ENCODE measurements around the gene IFI27L1. TPM values are rescaled to one million over a fixed set of nuclear protein-coding genes. Genes with fewer than 3 reads are reported as not detected.
A peak's percentile ranks its signal among the peaks of the same experiment; 100 is the strongest.
"Not testable (repeated sequence)": the region's sequence is repeated elsewhere in the genome, so short reads cannot be mapped to it uniquely, and the experiment has no call there.

Gene IFI27L1
- total RNA-seq, 4 donors from 2014 or later, result 6.2 to 22.6 (median 10.3) TPM

GRCh38 chr14:94062344-94062940 is 18.7 kb upstream of the IFI27L1 start:
- TF ChIP-seq CTCF (IDR thresholded peaks at IDR 0.05), result no peak
- no peak for TF ChIP-seq POLR2A (IDR thresholded peaks at IDR 0.05)
- intact Hi-C loops (cut with DNase I; ENCODE audit: low total_unique reads), result no loop called here
- peak in 1 of 2 donors; percentile 60 for DNase-seq (ENCODE audit: low spot score in 2 of 2)
- 79 to 85% methylated on average over 9 of the region's 9 CpGs for WGBS, 2 donors
- no peak overlapping the region for H3K4me3 ChIP-seq (ENCODE audit: low read depth, poor library complexity, severe bottlenecking)

- 61 to 62% methylated on average over 8 of the region's 8 CpGs for WGBS, 2 donors
- intact Hi-C loops (cut with DNase I; ENCODE audit: low total_unique reads), result no loop called here
- no peak overlapping the region for H3K4me3 ChIP-seq (ENCODE audit: low read depth, poor library complexity, severe bottlenecking)
- TF ChIP-seq POLR2A (IDR thresholded peaks at IDR 0.05) (no peak), CTCF (IDR thresholded peaks at IDR 0.05) (no peak)
- DNase-seq (ENCODE audit: low spot score in 2 of 2), result peak in 1 of 2 donors; percentile 63
Measured at GRCh38 chr14:94066089-94066676, 14.9 kb upstream of the IFI27L1 start.

GRCh38 chr14:94072076-94072475 is 9.0 kb upstream of the IFI27L1 start:
- intact Hi-C loops (cut with DNase I; ENCODE audit: low total_unique reads); H3K4me3 ChIP-seq (ENCODE audit: low read depth, poor library complexity, severe bottlenecking): not testable (repeated sequence)
- WGBS, 2 donors, result 93 to 95% methylated on average over 3 of the region's 3 CpGs

GRCh38 chr14:94074534-94074933 is 6.6 kb upstream of the IFI27L1 start:
- WGBS, 2 donors, result 94 to 95% methylated on average over 3 of the region's 3 CpGs
- intact Hi-C loops (cut with DNase I; ENCODE audit: low total_unique reads), result no loop called here
- H3K4me3 ChIP-seq (ENCODE audit: low read depth, poor library complexity, severe bottlenecking), result no peak overlapping the region

More at GRCh38 chr14:94072076-94072475, 9.0 kb upstream of the IFI27L1 start:
- not testable (repeated sequence) for DNase-seq (ENCODE audit: low spot score in 2 of 2)

GRCh38 chr14:94075008-94075407 is 6.1 kb upstream of the IFI27L1 start:
- no peak overlapping the region for H3K4me3 ChIP-seq (ENCODE audit: low read depth, poor library complexity, severe bottlenecking)
- 97 to 98% methylated on average over 2 of the region's 2 CpGs for WGBS, 2 donors
- no peak for TF ChIP-seq CTCF (IDR thresholded peaks at IDR 0.05)
- TF ChIP-seq POLR2A (IDR thresholded peaks at IDR 0.05), result no peak
- intact Hi-C loops (cut with DNase I; ENCODE audit: low total_unique reads), result no loop called here
- no peak for DNase-seq (ENCODE audit: low spot score in 2 of 2)

More at GRCh38 chr14:94074534-94074933, 6.6 kb upstream of the IFI27L1 start:
- TF ChIP-seq CTCF (IDR thresholded peaks at IDR 0.05), result no peak
- no peak for TF ChIP-seq POLR2A (IDR thresholded peaks at IDR 0.05)
- no peak for DNase-seq (ENCODE audit: low spot score in 2 of 2)

- DNase-seq (ENCODE audit: low spot score in 2 of 2), result no peak
- H3K4me3 ChIP-seq (ENCODE audit: low read depth, poor library complexity, severe bottlenecking), result no peak overlapping the region
- intact Hi-C loops (cut with DNase I; ENCODE audit: low total_unique reads), result no loop called here
- 65 to 77% methylated on average over 7 of the region's 7 CpGs for WGBS, 2 donors
- TF ChIP-seq CTCF (IDR thresholded peaks at IDR 0.05) (no peak), POLR2A (IDR thresholded peaks at IDR 0.05) (no peak)
Measured at GRCh38 chr14:94077111-94077821, 3.8 kb upstream of the IFI27L1 start.

Data from lower leg skin (tissue), 4 donors.